Gastrocnemius medialis (tissue), 4 donors: ENCODE results near the gene TARDBP.

ENCODE experiments used
- POLR2A ChIP-seq, 2 donors: fragments of 450-650 bp; IDR thresholded peaks; one replicate each; pipeline ENCODE4 v1.6.1; 2017; ENCODE audit warnings: antibody characterized with exemption in 2 of 2, mild to moderate bottlenecking in 2 of 2, moderate library complexity in 2 of 2
- TF ChIP-seq, protein P1 (sequence below), 5 experiments: fragments of 450-650 bp in 3 of 5; fragments of 200-600 bp in 2 of 5; sonication (generic) in 2 of 5; IDR thresholded peaks in 4 of 5; conservative IDR thresholded peaks in 1 of 5; 1 replicate in 4 of 5; 2 replicates in 1 of 5; pipeline ENCODE4 v1.5.1; 2016 to 2019; ENCODE audit warnings: antibody characterized with exemption in 5 of 5, mild to moderate bottlenecking in 3 of 5, moderate library complexity in 3 of 5

DNA sequence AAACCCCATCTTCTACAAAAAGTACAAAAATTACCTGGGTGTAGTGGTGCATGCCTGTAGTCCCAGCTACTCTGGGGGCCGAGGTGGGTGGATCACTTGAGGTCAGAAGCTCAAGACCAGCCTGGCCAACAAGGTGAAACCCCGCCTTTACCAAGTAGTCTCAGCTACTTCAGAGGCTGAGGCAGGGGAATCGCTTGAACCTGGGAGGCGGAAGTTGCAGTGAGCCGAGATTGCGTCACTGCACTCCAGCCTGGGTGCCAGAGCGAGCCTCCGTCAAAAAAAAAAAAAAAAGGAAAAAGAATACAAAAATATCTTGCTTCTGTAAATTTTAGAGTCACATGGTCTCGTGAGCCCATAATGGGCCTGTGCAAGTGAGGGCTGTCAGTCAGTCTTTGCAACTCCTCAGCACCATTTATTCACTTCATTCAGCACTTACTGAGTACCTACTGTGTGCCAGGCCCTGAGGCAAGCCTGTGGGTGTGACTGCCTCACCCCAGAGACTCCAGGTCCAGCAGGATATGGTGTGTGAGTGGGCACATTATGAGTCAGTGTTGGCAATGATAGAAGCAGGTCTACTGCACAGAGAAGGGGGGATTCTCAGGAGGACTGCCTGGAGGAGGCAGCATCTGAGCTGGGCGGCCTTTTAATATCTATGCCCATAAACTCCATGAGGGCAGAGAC is 46.8 kb upstream of the TARDBP start:
- TF ChIP-seq, protein P1, sequence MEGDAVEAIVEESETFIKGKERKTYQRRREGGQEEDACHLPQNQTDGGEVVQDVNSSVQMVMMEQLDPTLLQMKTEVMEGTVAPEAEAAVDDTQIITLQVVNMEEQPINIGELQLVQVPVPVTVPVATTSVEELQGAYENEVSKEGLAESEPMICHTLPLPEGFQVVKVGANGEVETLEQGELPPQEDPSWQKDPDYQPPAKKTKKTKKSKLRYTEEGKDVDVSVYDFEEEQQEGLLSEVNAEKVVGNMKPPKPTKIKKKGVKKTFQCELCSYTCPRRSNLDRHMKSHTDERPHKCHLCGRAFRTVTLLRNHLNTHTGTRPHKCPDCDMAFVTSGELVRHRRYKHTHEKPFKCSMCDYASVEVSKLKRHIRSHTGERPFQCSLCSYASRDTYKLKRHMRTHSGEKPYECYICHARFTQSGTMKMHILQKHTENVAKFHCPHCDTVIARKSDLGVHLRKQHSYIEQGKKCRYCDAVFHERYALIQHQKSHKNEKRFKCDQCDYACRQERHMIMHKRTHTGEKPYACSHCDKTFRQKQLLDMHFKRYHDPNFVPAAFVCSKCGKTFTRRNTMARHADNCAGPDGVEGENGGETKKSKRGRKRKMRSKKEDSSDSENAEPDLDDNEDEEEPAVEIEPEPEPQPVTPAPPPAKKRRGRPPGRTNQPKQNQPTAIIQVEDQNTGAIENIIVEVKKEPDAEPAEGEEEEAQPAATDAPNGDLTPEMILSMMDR (IDR thresholded peaks at IDR 0.05 in 4 of 5, conservative IDR thresholded peaks at IDR 0.05 in 1 of 5) = no peak
- TF ChIP-seq POLR2A (IDR thresholded peaks at IDR 0.05) = no peak
